CD14-positive monocyte (primary cell): ENCODE measurements around the gene PREX1. TPM values are rescaled to one million over a fixed set of nuclear protein-coding genes. Genes with fewer than 3 reads are reported as not detected.

ENCODE experiments used
- DNase-seq, 3 donors: peaks; one replicate each; pipeline ENCODE4 v3.0.0-alpha.2; 2011 to 2022
- H2AFZ ChIP-seq: 2 replicates; pipeline ENCODE4 v1.6.0; 2012; ENCODE audit warnings: mild to moderate bottlenecking, low read depth, low read length, inconsistent platforms; ENCODE audit not compliant: insufficient read depth, poor library complexity, severe bottlenecking
- H3K27ac ChIP-seq, 2 donors: 1 replicate in 1 of 2; 2 replicates in 1 of 2; pipeline ENCODE4 v1.5.1; 2012 to 2013; ENCODE audit warnings: low read length in 2 of 2, control low read depth in 1 of 2, inconsistent platforms in 1 of 2, low read depth in 1 of 2, mild to moderate bottlenecking in 1 of 2
- H3K27me3 ChIP-seq, 2 donors: one replicate each; pipeline versions ENCODE4 v1.6.0 to v1.6.1; 2011 to 2013; ENCODE audit warnings: low read length in 2 of 2; ENCODE audit not compliant: control insufficient read depth in 2 of 2, insufficient read depth in 2 of 2
- H3K36me3 ChIP-seq, 2 donors: replicated peaks in 1 of 2; 1 replicate in 1 of 2; 2 replicates in 1 of 2; pipeline versions ENCODE4 v1.5.1 to v1.6.1; 2012 to 2013; ENCODE audit warnings: low read length in 2 of 2, control low read depth in 1 of 2, inconsistent platforms in 1 of 2, mild to moderate bottlenecking in 1 of 2; ENCODE audit not compliant: insufficient read depth in 2 of 2, control insufficient read depth in 1 of 2
- H3K4me1 ChIP-seq, 2 donors: 1 replicate in 1 of 2; 2 replicates in 1 of 2; pipeline versions ENCODE4 v1.5.1 to v1.6.1; 2012 to 2013; ENCODE audit warnings: low read length in 2 of 2, control low read depth in 1 of 2, inconsistent platforms in 1 of 2, mild to moderate bottlenecking in 1 of 2, moderate library complexity in 1 of 2; ENCODE audit not compliant: insufficient read depth in 2 of 2, control insufficient read depth in 1 of 2
- H3K4me2 ChIP-seq: replicated peaks from 2 replicates; pipeline ENCODE3; 2012; ENCODE audit warnings: low read length, moderate library complexity, mild to moderate bottlenecking; ENCODE audit not compliant: poor library complexity, severe bottlenecking; ENCODE audit errors: extremely low read depth
- H3K4me3 ChIP-seq, 3 experiments: fragments of 200-600 bp in 1 of 3; sonication (generic) in 1 of 3; replicated peaks in 1 of 3; 1 replicate in 2 of 3; 2 replicates in 1 of 3; pipeline ENCODE4 v1.5.1; 2011 to 2013; ENCODE audit warnings: low read length in 3 of 3, mild to moderate bottlenecking in 3 of 3, control low read depth in 2 of 3, low read depth in 2 of 3, inconsistent platforms in 1 of 3, moderate library complexity in 1 of 3
- H3K79me2 ChIP-seq: 2 replicates; pipeline ENCODE4 v1.6.0; 2012; ENCODE audit warnings: mild to moderate bottlenecking, control low read depth, inconsistent platforms, low read length, moderate library complexity; ENCODE audit not compliant: insufficient read depth
- H3K9ac ChIP-seq: 2 replicates; pipeline ENCODE4 v1.6.0; 2017; ENCODE audit warnings: low read length, mild to moderate bottlenecking; ENCODE audit not compliant: insufficient read depth, poor library complexity, severe bottlenecking
- H3K9me3 ChIP-seq, 2 donors: replicated peaks in 1 of 2; 1 replicate in 1 of 2; 2 replicates in 1 of 2; pipeline versions ENCODE4 v1.5.1 to v1.6.1; 2012 to 2013; ENCODE audit warnings: low read length in 2 of 2, control low read depth in 1 of 2; ENCODE audit not compliant: control insufficient read depth in 1 of 2, insufficient read depth in 1 of 2
- H4K20me1 ChIP-seq: 2 replicates; pipeline ENCODE4 v1.6.0; 2012; ENCODE audit warnings: mild to moderate bottlenecking, low read length, control low read depth, moderate library complexity; ENCODE audit not compliant: insufficient read depth
- H3K27ac Mint-ChIP-seq, 7 donors: one replicate each; pipeline ENCODE4 v1.8.0; 2020; ENCODE audit warnings: mild to moderate bottlenecking in 7 of 7, mixed read lengths in 7 of 7, moderate library complexity in 6 of 7, inconsistent platforms in 2 of 7
- H3K27me3 Mint-ChIP-seq, 3 donors: one replicate each; pipeline ENCODE4 v1.8.0; 2021 to 2022; ENCODE audit warnings: low read depth in 3 of 3, mild to moderate bottlenecking in 3 of 3, mixed read lengths in 3 of 3, moderate library complexity in 3 of 3, inconsistent platforms in 1 of 3
- H3K36me3 Mint-ChIP-seq, 2 donors: one replicate each; pipeline ENCODE4 v1.8.0; 2020; ENCODE audit warnings: mixed read lengths in 2 of 2, inconsistent platforms in 1 of 2, mild to moderate bottlenecking in 1 of 2
- H3K4me1 Mint-ChIP-seq: one replicate; pipeline ENCODE4 v1.8.0; 2020; ENCODE audit warnings: mild to moderate bottlenecking, mixed read lengths
- H3K4me3 Mint-ChIP-seq, 2 donors: one replicate each; pipeline ENCODE4 v1.8.0; 2020; ENCODE audit warnings: mild to moderate bottlenecking in 2 of 2, mixed read lengths in 2 of 2, moderate library complexity in 1 of 2
- H3K9me3 Mint-ChIP-seq, 7 donors: one replicate each; pipeline ENCODE4 v1.8.0; 2020 to 2022; ENCODE audit warnings: mixed read lengths in 7 of 7, mild to moderate bottlenecking in 6 of 7, moderate library complexity in 6 of 7, inconsistent platforms in 2 of 7
- CTCF ChIP-seq: fragments of 200-600 bp; IDR thresholded peaks from one replicate; pipeline ENCODE4 v1.8.0; 2022; ENCODE audit warnings: antibody characterized with exemption, mild to moderate bottlenecking
- WGBS: methylation state at CpG from one replicate; pipeline ENCODE4 v1.1.5; 2013; ENCODE audit warnings: missing lambda C conversion rate; ENCODE audit not compliant: insufficient coverage; 5-methylcytosine and 5-hydroxymethylcytosine counted together
- intact Hi-C, 2 donors: fragments of 100-400 bp; cut with micrococcal nuclease; formaldehyde crosslinking; loops; one replicate each; pipeline versions ENCODE4 v1.15.0 to v1.15.1; 2023
- polyA plus RNA-seq, 3 donors: library from polyadenylated mRNA; depleted of rRNA in 1 of 3; unstranded in 2 of 3; stranded (reverse) in 1 of 3; fragments of 300-500 nt in 2 of 3; fragments of >200 nt in 1 of 3; fragmentation: Illumina TruSeq in 2 of 3; gene quantifications; 1 replicate in 2 of 3; 2 replicates in 1 of 3; pipeline ENCODE4 v1.2.3, GENCODE V29; 2012 to 2021

PREX1 gene
- polyA plus RNA-seq, 3 donors = 24.3 to 114 (median 27.5) TPM

- Mint-ChIP-seq H3K9me3 (no peaks in the 10 kb centered on the region), H3K4me1 (peaks cover 51% of the 10 kb centered on the region), H3K27ac (no peak overlapping the region), H3K4me3 (no peak overlapping the region), H3K27me3 (peaks cover 0 to 2% (median 0%) of the 10 kb centered on the region in 3 donors), H3K36me3 (peaks cover 90 to 94% of the 10 kb centered on the region in 2 donors)
- no peak for TF ChIP-seq CTCF
- H3K9ac ChIP-seq = no peak overlapping the region
- H3K4me2 ChIP-seq = no peak overlapping the region
- no CpG with 5 or more reads among the region's 6 CpGs for WGBS
- H3K4me1 ChIP-seq = peaks cover 28 to 29% of the 10 kb centered on the region in 2 donors
- H3K36me3 ChIP-seq = peaks cover 77 to 96% of the 10 kb centered on the region in 2 donors
- H2AFZ ChIP-seq = no peak overlapping the region
- no peak for DNase-seq
- H3K79me2 ChIP-seq = peaks cover 100% of the 10 kb centered on the region
- H3K27me3 ChIP-seq = no peaks in the 10 kb centered on the region
- H3K9me3 ChIP-seq = no peaks in the 10 kb centered on the region
- H3K4me3 ChIP-seq = no peak overlapping the region
- no peak overlapping the region for H3K27ac ChIP-seq
- intact Hi-C loops = no loop called here
- H4K20me1 ChIP-seq = peaks cover 100% of the 10 kb centered on the region
These were observed 87.1 kb downstream of the PREX1 start for GRCh38 chr20:48740712-48741111.

GRCh38 chr20:48740292-48740649 is 87.5 kb downstream of the PREX1 start:
- Histone ChIP-seq H3K36me3 (peaks cover 79 to 96% of the 10 kb centered on the region in 2 donors), H4K20me1 (peaks cover 100% of the 10 kb centered on the region), H3K79me2 (peaks cover 100% of the 10 kb centered on the region), H3K4me1 (peaks cover 28 to 29% of the 10 kb centered on the region in 2 donors), H3K27me3 (no peaks in the 10 kb centered on the region), H3K4me2 (no peak overlapping the region), H3K27ac (peak overlapping the region; percentile 24 to 74), H3K9ac (no peak overlapping the region), H3K9me3 (no peaks in the 10 kb centered on the region), H3K4me3 (no peak overlapping the region), H2AFZ (no peak overlapping the region)
- no peak for TF ChIP-seq CTCF
- H3K36me3 Mint-ChIP-seq = peaks cover 89 to 95% of the 10 kb centered on the region in 2 donors
- peaks cover 0 to 2% (median 0%) of the 10 kb centered on the region in 3 donors for H3K27me3 Mint-ChIP-seq
- 94% methylated on average over 1 of the region's 2 CpGs for WGBS
- intact Hi-C loops = no loop called here
- no peak overlapping the region for H3K4me3 Mint-ChIP-seq
- peak overlapping the region in 2 of 7 donors; percentile 30 to 57 for H3K27ac Mint-ChIP-seq
- no peaks in the 10 kb centered on the region for H3K9me3 Mint-ChIP-seq
- no peak for DNase-seq
- peaks cover 48% of the 10 kb centered on the region for H3K4me1 Mint-ChIP-seq
